Measurements from ENCODE around the gene FOXE3. TPM values are rescaled to one million over a fixed set of nuclear protein-coding genes. Genes with fewer than 3 reads are reported as not detected.

Gene FOXE3
- total and polyA plus RNA-seq, 9 of the 15 experiments (the other 6 are each of a cell fraction or from before 2014, with no cell fraction given): not detected

DNA sequence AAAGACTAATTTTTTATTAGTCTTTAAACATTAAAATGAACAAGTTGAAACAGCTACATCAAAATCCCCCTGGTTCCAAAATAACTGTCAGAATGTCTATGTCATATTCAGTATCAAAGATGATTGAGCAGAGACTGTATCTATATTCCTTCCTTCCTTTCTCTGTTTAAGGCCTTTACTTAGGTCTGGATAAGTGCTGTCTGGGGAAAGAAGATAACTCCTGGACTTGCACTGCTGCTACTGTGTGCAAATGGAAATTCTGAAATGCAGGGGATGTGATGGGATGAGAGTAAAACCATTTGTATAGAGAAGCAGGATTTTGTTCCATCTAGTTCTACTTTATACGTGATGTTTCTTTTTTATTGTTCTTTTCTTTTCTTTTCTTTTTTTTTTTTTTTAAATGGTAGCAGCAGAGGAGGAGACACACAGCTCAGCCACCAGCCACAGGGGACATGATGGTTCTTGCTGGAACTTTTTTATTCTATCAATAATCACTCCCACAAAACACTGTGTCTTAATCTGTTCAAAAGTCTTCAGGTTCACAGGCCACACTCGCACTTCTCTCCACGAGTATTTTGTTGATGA lies 33.6 kb upstream of the FOXE3 start (continued):
- TF ChIP-seq, protein P1, sequence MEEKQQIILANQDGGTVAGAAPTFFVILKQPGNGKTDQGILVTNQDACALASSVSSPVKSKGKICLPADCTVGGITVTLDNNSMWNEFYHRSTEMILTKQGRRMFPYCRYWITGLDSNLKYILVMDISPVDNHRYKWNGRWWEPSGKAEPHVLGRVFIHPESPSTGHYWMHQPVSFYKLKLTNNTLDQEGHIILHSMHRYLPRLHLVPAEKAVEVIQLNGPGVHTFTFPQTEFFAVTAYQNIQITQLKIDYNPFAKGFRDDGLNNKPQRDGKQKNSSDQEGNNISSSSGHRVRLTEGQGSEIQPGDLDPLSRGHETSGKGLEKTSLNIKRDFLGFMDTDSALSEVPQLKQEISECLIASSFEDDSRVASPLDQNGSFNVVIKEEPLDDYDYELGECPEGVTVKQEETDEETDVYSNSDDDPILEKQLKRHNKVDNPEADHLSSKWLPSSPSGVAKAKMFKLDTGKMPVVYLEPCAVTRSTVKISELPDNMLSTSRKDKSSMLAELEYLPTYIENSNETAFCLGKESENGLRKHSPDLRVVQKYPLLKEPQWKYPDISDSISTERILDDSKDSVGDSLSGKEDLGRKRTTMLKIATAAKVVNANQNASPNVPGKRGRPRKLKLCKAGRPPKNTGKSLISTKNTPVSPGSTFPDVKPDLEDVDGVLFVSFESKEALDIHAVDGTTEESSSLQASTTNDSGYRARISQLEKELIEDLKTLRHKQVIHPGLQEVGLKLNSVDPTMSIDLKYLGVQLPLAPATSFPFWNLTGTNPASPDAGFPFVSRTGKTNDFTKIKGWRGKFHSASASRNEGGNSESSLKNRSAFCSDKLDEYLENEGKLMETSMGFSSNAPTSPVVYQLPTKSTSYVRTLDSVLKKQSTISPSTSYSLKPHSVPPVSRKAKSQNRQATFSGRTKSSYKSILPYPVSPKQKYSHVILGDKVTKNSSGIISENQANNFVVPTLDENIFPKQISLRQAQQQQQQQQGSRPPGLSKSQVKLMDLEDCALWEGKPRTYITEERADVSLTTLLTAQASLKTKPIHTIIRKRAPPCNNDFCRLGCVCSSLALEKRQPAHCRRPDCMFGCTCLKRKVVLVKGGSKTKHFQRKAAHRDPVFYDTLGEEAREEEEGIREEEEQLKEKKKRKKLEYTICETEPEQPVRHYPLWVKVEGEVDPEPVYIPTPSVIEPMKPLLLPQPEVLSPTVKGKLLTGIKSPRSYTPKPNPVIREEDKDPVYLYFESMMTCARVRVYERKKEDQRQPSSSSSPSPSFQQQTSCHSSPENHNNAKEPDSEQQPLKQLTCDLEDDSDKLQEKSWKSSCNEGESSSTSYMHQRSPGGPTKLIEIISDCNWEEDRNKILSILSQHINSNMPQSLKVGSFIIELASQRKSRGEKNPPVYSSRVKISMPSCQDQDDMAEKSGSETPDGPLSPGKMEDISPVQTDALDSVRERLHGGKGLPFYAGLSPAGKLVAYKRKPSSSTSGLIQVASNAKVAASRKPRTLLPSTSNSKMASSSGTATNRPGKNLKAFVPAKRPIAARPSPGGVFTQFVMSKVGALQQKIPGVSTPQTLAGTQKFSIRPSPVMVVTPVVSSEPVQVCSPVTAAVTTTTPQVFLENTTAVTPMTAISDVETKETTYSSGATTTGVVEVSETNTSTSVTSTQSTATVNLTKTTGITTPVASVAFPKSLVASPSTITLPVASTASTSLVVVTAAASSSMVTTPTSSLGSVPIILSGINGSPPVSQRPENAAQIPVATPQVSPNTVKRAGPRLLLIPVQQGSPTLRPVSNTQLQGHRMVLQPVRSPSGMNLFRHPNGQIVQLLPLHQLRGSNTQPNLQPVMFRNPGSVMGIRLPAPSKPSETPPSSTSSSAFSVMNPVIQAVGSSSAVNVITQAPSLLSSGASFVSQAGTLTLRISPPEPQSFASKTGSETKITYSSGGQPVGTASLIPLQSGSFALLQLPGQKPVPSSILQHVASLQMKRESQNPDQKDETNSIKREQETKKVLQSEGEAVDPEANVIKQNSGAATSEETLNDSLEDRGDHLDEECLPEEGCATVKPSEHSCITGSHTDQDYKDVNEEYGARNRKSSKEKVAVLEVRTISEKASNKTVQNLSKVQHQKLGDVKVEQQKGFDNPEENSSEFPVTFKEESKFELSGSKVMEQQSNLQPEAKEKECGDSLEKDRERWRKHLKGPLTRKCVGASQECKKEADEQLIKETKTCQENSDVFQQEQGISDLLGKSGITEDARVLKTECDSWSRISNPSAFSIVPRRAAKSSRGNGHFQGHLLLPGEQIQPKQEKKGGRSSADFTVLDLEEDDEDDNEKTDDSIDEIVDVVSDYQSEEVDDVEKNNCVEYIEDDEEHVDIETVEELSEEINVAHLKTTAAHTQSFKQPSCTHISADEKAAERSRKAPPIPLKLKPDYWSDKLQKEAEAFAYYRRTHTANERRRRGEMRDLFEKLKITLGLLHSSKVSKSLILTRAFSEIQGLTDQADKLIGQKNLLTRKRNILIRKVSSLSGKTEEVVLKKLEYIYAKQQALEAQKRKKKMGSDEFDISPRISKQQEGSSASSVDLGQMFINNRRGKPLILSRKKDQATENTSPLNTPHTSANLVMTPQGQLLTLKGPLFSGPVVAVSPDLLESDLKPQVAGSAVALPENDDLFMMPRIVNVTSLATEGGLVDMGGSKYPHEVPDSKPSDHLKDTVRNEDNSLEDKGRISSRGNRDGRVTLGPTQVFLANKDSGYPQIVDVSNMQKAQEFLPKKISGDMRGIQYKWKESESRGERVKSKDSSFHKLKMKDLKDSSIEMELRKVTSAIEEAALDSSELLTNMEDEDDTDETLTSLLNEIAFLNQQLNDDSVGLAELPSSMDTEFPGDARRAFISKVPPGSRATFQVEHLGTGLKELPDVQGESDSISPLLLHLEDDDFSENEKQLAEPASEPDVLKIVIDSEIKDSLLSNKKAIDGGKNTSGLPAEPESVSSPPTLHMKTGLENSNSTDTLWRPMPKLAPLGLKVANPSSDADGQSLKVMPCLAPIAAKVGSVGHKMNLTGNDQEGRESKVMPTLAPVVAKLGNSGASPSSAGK (IDR thresholded peaks at IDR 0.05): no peak
- peak; percentile 40; the same call in 1 of the 2 replicates for TF ChIP-seq NFATC3 (IDR thresholded peaks at IDR 0.05)
- TF ChIP-seq TBL1XR1 (IDR thresholded peaks at IDR 0.05; ENCODE audit: low read length in 2 of 2): no peak
- TF ChIP-seq TCFL5 (CRISPR knock-in tag; conservative IDR thresholded peaks at IDR 0.05): no peak
- TF ChIP-seq, protein P2, sequence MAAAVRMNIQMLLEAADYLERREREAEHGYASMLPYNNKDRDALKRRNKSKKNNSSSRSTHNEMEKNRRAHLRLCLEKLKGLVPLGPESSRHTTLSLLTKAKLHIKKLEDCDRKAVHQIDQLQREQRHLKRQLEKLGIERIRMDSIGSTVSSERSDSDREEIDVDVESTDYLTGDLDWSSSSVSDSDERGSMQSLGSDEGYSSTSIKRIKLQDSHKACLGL (CRISPR knock-in tag; IDR thresholded peaks at IDR 0.05; ENCODE audit: borderline replicate concordance, poor library complexity, severe bottlenecking): no peak
- TF ChIP-seq, protein P3, sequence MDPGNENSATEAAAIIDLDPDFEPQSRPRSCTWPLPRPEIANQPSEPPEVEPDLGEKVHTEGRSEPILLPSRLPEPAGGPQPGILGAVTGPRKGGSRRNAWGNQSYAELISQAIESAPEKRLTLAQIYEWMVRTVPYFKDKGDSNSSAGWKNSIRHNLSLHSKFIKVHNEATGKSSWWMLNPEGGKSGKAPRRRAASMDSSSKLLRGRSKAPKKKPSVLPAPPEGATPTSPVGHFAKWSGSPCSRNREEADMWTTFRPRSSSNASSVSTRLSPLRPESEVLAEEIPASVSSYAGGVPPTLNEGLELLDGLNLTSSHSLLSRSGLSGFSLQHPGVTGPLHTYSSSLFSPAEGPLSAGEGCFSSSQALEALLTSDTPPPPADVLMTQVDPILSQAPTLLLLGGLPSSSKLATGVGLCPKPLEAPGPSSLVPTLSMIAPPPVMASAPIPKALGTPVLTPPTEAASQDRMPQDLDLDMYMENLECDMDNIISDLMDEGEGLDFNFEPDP (CRISPR knock-in tag; IDR thresholded peaks at IDR 0.05): no peak
- 0 out of 4 replicates have a peak, but pooled peaks of 1 of the 2 experiments have one; percentile 51 for TF ChIP-seq CSDE1 (IDR thresholded peaks at IDR 0.05)
- TF ChIP-seq DPF2 (IDR thresholded peaks at IDR 0.05): peak; percentile 89
- TF ChIP-seq SRSF9 (IDR thresholded peaks at IDR 0.05; ENCODE audit: borderline replicate concordance, low read depth, low read length): no peak
- TF ChIP-seq CEBPG (CRISPR knock-in tag; IDR thresholded peaks at IDR 0.05): no peak
- no peak for TF ChIP-seq CEBPG (tag; conservative IDR thresholded peaks at IDR 0.05 in 1 of 2, IDR thresholded peaks at IDR 0.05 in 1 of 2)
- TF ChIP-seq, protein P4, sequence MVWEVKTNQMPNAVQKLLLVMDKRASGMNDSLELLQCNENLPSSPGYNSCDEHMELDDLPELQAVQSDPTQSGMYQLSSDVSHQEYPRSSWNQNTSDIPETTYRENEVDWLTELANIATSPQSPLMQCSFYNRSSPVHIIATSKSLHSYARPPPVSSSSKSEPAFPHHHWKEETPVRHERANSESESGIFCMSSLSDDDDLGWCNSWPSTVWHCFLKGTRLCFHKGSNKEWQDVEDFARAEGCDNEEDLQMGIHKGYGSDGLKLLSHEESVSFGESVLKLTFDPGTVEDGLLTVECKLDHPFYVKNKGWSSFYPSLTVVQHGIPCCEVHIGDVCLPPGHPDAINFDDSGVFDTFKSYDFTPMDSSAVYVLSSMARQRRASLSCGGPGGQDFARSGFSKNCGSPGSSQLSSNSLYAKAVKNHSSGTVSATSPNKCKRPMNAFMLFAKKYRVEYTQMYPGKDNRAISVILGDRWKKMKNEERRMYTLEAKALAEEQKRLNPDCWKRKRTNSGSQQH (CRISPR knock-in tag; IDR thresholded peaks at IDR 0.05): no peak
- 0 out of 4 replicates have a peak, but pooled peaks of 1 of the 2 experiments have one; percentile 7 for TF ChIP-seq HDAC1 (IDR thresholded peaks at IDR 0.05)

All from K562 (cell line).